ENCODE results near the gene ENPP3.

- no peak for TF ChIP-seq EP300 (IDR thresholded peaks at IDR 0.05; ENCODE audit: borderline replicate concordance in 1 of 2, low read depth in 1 of 2, low read length in 1 of 2)
- no peak for TF ChIP-seq IRF3 (IDR thresholded peaks at IDR 0.05; ENCODE audit: low read depth, low read length)
- TF ChIP-seq CTCF (IDR thresholded peaks at IDR 0.05): no peak
- TF ChIP-seq JUND (IDR thresholded peaks at IDR 0.05): no peak
- TF ChIP-seq TCF12 (IDR thresholded peaks at IDR 0.05): no peak
- no peak for TF ChIP-seq MAX (IDR thresholded peaks at IDR 0.05; ENCODE audit: low read depth)
- no peak for TF ChIP-seq REST (IDR thresholded peaks at IDR 0.05; ENCODE audit: low read depth, low read length)
- no peak for TF ChIP-seq SMC3 (IDR thresholded peaks at IDR 0.05; ENCODE audit: low read depth, low read length)
- TF ChIP-seq RFX5 (IDR thresholded peaks at IDR 0.05; ENCODE audit: low read length): no peak
- TF ChIP-seq TAF1 (IDR thresholded peaks at IDR 0.05; ENCODE audit: borderline replicate concordance, low read depth, low read length): no peak
- no peak for TF ChIP-seq USF1 (IDR thresholded peaks at IDR 0.05; ENCODE audit: borderline replicate concordance, low read depth)
- no peak for TF ChIP-seq TEAD4 (IDR thresholded peaks at IDR 0.05; ENCODE audit: borderline replicate concordance, insufficient read depth)
- TF ChIP-seq YY1 (IDR thresholded peaks at IDR 0.05; ENCODE audit: low read depth): no peak
These were observed 118.9 kb downstream of the ENPP3 start for GRCh38 chr6:131756039-131756438.
